VCaP (cell line): ENCODE measurements around the gene CST4.

Source experiments
- H3K27ac ChIP-seq: fragments of 450-650 bp; 2 replicates; pipeline ENCODE4 v1.5.1; 2017
- CTCF ChIP-seq: fragments of 450-650 bp; conservative IDR thresholded peaks from 2 replicates; pipeline ENCODE4 v1.5.1; 2017; ENCODE audit warnings: mild to moderate bottlenecking, moderate library complexity

The CST4 gene

DNA sequence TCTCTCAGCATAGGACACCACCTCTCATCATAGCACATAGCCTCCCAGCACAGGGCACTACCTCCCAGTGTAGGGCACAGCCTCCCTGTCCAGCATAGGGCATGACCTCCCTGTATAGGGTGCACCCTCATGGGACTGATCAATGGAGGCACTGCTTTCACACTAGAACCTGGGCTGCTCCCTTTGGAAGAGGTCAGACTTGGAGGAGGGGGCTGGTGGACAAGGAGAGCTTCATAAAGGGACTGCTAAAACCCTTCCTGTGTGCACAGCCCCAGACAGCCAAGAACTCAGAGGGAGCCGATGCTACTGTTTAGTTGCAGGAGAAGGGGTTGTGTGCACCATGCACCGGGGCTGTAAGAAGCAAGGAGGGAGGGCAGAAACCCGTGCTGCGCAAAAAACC is 21.9 kb upstream of the CST4 start:
- no peak overlapping the region for H3K27ac ChIP-seq
- no peak for TF ChIP-seq CTCF

DNA sequence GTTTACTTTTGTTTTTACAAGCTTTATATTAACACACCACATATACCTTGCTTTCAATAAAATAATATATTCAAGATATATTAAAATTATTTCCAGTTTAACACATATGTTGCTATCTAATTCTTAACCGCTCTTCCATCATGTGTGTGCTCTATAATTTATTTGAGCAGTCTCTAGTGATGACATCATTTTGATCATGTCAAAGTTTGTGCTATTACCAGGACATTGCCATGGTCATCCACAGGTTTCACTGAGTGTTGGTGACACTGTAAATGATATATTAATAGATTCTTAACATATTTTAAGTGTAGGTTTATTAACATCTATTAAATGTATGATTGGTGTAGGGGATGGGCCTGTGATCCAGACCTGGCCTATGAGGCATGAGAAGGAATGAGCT is 17.1 kb upstream of the CST4 start:
- no peak for TF ChIP-seq CTCF
- H3K27ac ChIP-seq = no peak overlapping the region

- H3K27ac ChIP-seq = no peak overlapping the region
- no peak for TF ChIP-seq CTCF
Observed at GRCh38 chr20:23702021-23702420, 13.2 kb upstream of the CST4 start.

DNA sequence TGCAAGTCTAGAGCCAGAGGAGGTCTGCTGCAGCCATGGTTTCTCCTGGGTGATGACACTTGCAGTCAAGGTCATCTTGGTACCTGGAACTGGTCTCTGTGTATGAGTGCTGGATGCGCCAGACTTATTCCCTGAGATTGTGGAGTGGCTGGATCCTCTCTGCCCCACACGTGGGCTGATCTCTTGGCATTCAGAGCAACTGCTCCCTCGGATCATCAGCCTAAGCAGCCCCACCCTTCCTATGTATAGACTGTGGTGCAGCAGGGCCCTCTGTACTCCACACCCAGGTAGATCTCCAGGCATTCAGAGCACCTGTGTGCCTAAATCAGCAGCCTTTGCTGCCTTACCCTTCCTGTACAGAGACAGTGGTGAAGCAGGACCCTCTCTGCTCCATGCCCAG is 12.1 kb upstream of the CST4 start:
- TF ChIP-seq CTCF = no peak
- no peak overlapping the region for H3K27ac ChIP-seq

DNA sequence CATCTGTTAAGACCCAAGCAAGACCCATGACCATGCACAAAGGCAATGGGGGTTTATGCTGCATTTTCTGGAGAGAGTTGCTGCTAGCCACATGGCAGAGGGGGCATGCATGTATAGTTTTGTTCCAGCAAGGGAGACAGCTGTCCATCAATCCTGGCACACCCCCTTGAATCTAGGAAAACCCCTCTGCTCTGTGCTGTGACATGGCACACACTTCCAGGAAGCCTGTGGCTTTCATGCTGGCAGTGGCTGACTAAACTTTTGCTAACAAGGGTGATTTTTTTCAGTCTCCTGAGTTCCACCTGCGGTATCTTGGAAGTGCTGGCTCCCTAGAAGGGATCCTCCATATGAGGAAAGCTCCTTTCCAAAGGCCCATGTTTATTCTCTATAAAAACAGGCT is 9.1 kb upstream of the CST4 start:
- no peak for TF ChIP-seq CTCF
- no peak overlapping the region for H3K27ac ChIP-seq

DNA sequence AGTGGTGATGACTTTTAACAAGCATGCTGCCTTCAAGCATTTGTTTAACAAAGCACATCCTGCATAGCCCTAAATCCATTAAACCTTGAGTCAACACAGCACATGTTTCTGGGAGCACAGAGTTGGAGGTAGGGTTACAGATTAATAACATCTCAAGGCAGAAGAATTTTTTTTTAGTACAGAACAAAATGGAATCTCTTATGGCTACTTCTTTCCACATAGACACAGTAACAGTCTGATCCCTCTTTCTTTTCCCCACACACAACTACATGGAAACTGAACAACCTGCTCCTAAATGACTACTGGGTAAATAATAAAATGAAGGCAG is 6.2 kb upstream of the CST4 start:
- H3K27ac ChIP-seq = peak overlapping the region; percentile 98

DNA sequence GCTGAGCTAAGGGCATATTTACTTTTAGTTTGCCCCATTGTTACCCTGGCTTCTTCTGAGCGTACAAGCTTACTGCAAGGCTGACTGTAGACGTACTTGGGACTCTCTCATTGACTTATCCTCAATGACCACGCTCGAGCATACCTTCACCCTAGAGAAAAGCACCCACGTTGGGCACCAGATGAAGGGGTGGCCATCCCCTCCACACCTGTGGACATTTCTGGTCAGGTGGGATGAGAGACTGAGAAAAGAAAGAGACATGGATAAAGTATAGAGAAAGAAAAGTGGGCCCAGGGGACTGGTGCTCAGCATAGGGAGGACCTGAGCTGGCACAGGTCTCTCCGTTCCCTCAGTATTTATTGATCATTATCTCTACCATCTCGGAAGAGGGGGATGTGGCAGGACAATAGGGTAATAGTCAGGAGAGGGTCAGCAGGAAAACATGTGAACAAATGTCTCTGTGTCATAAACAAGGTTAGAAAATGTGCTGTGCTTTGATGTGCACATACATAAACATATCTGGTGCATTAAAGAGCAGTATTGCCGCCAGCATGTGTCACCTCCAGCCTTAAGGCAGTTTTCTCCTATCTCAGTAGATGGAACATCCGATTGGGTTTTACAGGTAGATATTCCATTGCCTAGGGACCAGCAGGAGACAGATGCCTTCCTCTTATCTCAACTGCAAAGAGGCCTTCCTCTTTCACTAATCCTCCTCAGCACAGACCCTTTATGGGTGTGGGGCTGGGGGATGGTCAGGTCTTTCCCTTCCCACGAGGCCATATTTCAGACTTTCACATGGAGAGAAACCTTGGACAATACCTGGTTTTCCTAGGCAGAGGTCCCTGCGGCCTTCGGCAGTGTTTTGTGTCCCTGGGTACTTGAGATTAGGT is 5.6 kb upstream of the CST4 start:
- peak overlapping the region; percentile 98 for H3K27ac ChIP-seq

GRCh38 chr20:23692725-23693619 is 4.1 kb upstream of the CST4 start:
- H3K27ac ChIP-seq = peak overlapping the region; percentile 98

- TF ChIP-seq CTCF = no peak
- no peak overlapping the region for H3K27ac ChIP-seq
Observed at GRCh38 chr20:23691675-23692074, 2.8 kb upstream of the CST4 start.
